Right forelimb (tissue), 1 donor: ENCODE data around the gene SPATA31E1.
"Not testable (repeated sequence)": the region's sequence is repeated elsewhere in the genome, so short reads cannot be mapped to it uniquely, and the experiment has no call there.

Source experiments
- DNase-seq: peaks from one replicate; pipeline ENCODE4 v3.0.0-alpha.2; 2018

The SPATA31E1 gene

DNA sequence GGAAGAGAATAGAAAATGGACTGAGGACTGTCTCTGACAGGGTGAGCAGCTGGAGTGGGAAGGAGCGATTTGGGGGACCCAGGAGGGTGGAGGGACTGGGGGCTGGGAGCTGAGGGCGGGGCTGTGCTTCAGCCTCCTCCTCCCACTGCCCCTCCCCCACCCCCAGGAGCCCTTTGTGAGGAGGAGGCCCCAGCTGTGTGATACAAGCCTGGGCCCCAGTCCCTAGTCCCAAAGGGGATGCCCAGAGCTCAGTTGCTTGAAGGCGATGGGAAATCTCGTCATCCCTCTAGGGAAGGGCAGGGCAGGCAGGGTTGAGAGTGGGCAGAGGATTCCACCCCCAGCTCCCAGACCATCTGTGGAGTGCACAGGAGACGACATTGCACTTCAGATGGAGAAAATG lies at the start of gene SPATA31E1:
TSS of gene SPATA31E1 (plus strand) at position 251 of the 400 bp plus-strand sequence. CDS start at position 266, 15 bp downstream.
- no peak for DNase-seq

DNA sequence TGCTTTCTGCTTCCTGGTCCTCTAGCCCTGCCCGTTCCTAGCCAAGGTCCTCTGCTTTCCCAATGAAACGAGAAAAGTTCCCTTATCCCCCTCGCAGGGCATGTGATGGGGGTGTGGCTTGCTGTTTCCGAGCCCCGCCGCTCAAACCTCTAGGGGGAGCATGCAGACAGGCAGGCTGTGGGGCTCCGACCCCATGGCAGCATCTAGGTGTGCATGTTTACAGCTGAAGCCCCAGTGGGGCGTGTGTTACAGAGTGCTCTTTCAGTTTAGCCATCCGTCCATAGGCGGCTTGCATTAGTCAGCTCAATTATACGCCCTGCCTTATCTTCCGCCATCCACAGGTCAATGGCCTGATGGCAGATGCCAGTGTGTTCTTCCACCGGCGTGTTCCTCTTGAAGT lies 48.3 kb upstream of the SPATA31E1 start:
- DNase-seq, result no peak

DNA sequence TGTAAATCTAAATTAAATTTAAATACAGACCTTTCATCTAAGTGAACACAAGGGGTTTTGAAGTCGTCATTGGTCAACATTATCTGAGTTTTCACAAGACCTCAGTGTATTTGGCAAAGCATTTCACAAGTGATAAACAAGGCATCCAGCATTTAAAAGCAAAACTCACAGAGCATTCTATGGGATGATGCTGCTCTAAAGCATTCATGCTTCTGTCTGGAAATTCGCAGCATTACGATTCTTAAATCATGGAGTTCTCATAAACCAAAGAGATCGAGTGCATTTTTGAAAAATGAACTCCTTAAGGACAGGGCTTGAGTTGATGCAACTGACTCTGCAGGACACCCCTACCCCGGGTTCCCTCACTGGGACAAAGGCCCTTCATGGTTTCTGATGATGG lies 46.1 kb upstream of the SPATA31E1 start:
- no peak for DNase-seq

DNA sequence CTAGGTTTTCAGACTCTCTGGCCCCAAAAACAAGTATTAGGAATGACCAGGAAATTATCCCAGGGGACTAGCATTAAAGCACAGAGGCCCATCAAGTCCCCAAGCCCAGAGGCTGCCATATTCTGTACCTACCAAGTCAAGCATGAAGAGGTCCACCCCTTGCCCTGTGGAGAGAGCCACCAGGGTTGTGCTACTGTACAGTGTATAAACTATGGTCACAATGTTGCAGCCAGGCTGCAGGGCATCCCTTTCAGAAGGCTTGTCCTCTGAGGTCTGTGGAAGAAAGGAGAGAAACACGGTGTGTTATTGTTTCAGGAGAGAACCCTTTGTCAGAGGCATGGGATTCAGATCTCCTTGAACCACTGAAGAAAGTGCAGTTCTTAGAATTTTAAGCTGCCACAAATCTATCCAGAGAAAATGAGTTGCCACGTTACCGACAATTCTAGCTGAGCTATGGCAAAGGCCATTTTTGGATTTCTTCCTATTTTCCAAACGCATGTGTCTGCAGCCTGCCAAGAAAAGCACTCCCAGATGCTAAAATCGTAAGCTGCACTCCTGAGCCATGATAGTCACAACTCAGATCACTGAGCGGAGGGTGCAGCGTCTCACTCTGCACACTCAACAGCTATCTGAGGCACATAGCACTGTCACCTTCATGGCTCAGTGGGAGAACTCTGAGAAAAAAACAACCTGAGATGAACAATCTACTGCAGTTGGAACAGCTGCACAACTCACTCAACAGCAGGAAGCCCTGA lies 45.5 kb upstream of the SPATA31E1 start:
- no peak for DNase-seq

DNA sequence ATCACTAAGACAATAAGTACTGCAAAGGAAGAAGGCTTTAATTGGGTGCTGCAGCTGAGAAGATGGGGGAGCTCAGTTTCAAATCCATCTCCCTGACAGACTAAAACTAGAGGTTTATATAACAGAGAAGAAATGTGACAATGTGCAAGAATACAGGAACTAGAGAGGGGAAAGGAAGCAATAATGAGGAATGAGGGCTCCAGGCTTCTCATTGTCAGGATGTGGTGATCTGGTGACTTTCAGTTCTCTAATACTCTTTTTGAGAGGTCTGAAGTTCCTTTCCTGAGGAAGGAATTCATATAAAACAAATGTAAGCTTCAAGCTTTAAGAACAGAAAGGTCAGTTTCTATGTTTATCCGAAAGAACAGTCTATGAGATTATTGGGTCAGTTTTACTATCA lies 42.5 kb upstream of the SPATA31E1 start:
- DNase-seq, result no peak

DNA sequence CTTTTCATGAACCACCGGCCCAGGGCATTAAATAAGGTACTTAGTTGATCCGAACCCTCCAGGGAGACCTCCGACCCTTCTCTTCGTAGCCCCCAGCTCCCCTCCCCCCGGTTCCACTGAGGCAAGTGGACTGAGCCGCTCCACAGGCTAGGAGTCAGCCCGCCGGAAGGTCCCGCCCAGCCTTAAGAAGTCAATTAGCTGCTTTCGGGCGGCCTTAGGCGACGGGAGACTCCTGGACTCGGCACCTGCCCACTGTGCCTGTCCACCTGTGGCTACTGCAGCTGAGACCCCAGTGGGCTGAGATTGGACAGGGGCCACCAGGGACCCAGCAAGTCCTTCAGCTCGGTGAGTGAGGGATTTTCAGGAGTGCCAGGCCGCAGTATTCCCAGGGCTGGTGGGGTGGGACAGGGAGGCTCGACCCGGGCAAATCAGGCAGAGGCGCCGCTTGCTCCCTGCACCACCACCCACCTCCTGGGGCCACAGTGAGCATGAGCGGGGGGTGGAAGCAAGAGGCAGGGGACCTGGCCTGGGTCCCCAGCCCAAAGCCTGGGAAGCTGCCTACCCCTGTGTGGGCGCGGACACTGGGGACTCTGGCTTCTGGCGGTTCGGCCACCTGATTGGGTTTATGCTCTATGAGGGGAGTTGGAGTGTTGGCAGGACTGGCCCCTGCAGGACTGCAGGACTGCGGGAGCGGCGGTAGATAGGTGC lies 39.6 kb upstream of the SPATA31E1 start:
- DNase-seq, result no peak

DNA sequence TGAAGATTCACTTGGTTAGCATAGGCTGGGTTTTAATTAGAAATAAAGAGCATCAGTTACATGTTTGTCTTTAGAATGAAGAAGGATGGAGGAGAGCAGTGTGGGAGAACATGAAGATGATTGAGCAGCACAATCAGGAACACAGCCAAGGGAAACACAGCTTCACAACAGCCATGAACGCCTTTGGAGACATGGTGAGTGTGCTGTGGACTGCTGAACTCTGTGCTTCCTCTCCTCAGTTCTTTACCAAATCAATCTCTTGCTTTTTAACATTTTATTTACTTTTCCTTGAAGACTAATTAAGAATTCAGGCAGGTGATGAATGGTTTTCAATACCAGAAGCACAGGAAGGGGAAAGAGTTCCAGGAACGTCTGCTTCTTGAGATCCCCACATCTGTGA lies 38.2 kb upstream of the SPATA31E1 start:
- DNase-seq, result no peak

DNA sequence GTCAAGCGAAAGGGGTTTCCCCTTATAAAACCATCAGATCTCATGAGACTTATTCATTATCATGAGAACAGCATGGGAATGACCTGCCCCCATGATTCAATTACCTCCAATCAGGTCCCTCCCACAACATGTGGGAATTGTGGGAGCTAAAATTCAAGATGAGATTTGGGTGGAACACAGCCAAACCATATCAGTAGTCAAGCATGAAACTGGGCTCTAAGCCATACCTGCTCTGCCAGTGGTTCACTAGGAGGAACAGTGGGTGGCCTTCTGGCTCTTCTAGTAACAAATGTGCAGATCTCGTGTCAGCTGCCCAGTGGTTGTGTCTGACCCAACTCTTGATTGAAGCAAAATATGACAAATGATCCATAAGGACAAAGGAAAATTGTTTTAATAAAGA lies 34.9 kb upstream of the SPATA31E1 start:
- not testable (repeated sequence) for DNase-seq

DNA sequence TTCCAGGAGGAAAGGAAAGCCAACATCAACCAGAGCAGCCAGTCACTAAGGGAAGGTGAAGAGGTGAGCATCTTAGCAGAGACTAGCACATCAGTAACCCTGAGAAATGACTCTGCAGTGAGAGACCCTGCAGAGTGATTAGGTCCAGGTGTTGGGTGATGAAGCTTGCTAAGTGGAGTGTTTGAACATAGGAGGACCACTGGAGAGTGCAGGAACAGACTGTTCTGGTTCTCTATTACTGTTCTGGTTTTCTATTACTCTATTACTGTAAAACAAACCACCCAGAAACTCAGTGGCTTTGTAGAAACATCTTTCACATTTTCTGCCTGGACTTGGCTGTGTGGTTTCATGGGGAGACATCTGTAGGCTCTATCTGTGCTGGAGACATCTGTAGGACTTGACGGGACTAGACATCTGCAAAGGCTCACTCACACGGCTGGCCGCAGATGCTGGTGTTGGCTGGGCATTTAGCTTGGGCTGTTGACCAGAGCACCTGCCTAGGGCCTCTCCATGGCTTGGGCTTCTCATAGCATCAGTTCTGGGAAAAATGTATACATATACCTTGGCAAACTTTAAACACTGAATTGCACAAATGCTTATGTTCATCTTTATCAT lies 33.4 kb upstream of the SPATA31E1 start:
- DNase-seq, result no peak

DNA sequence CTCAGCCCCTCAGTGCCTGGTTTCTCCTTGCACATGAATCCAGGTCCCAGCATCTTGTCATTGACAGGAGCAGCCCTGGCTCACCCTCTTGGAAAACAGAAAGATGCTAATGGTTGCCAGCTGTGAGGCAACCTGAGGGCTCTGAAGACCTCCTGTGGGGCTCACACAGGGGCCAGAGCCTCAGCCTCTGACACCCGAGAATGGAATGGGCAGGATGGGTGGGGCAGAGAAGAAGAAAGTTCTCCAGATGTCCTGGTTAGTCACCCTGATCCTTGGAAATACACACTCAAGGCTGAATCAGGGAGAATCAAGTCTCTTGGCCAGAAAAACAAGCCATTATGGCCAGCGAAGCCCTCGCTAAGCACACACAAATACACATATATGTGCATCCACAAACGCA lies 32.3 kb upstream of the SPATA31E1 start:
- DNase-seq, result no peak

DNA sequence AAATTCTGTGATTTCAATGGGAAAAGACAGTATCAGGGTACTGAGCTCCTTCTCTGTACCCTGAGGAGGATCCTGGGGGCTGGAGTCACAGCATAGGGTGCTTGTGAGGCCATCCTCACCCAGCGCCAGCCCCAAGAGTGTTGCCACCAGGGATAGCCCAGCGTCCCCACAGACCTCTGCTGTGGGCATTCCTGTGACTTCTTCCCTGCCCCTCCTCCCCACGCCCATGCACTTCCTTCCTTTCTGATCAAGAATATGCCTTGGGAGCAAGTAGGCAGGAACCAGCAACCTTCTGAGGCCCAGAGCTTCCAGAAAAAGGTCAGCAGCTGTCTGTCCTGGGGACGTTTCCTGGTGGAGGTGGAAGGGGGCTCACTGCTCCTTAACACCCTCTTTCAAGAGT lies 31.5 kb upstream of the SPATA31E1 start:
- not testable (repeated sequence) for DNase-seq

DNA sequence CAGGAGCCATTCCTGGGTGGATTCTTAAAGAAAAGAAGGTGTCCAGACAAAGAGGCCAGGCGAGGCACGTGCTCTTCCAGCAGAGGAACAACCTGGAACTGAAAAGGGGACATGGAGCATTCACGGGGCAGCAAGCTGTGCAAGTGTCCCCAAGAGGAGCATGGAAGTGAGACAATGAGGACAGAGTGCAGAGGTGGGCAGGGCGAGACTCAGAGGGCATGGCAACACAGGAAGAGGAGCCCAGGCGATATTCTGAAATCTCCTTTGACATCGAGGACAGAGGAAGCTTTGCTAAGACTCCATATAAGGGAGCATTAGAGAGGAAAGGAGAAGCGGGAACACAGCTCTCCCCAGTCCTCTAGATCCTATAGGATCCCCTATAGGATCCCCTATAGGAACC lies 29.4 kb upstream of the SPATA31E1 start:
- DNase-seq, result no peak

DNA sequence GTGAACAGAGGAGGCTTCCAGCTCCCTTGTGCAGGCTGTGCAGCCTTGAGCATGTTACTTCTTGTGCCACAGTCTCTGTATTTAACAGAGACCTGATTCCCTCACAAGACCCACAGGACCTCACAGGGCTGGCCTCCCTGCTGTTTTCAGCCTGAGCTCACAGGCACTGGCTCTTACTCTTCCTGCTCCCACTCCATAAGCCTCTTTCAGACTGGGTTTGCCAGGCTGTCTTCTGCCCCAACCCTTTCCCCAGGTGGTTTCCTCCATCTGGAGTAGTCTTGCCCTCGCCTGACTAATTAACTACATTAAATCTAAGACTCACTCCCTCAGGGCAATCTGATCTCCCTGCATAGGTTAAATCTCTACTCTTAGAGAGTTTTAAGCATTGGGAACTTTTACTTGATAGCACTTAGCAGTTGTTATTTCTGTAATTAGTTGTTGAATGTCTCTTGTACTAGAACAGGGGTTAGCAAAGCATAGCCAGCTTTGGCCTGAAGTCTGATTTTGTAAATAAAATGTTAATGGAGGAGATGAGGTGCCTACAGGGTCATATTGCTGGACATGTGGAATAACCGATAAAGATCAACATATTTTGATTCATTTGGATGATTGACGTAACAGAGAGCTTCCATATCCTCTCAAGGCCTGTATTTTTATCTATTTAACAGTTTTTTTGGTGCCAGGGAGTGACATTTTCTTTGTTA lies 28.6 kb upstream of the SPATA31E1 start:
- DNase-seq, result no peak

DNA sequence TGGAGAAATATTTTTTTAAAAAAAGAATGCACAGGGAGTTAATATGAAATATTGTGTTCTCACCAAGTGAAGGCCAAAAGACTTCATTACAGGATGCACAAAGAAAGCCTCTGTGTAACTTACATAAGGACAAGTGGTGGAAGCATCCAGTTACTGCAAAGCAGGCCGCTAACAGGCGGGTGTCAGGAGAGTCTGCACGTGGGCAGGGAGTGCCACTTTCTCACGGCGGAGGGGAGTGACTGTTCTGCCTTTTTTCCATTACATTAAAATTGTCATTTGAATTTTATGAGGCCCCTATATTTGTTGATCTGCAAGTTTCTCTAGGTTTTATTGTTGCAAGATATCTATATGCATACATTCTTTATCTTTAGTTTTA lies 28.1 kb upstream of the SPATA31E1 start:
- no peak for DNase-seq

DNA sequence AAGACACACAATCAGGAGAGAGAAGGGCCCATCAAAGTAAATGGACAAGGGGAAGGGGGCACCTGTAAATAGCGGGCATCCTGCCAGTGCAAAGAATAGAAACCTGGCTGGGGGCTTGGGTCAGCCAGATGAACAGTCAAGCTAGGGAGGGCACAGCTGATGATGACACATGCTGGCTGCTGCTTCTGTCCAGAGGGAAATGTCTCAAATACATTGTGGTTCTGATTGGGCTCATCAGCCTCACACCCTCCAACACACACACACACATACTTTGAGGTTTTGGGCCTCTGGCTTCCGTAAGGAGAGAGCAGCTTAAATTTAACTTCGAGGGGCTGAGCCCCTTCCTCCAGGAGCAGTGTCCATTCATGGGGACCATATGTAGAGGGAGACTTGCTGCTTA lies 27.6 kb upstream of the SPATA31E1 start:
- no peak for DNase-seq

DNA sequence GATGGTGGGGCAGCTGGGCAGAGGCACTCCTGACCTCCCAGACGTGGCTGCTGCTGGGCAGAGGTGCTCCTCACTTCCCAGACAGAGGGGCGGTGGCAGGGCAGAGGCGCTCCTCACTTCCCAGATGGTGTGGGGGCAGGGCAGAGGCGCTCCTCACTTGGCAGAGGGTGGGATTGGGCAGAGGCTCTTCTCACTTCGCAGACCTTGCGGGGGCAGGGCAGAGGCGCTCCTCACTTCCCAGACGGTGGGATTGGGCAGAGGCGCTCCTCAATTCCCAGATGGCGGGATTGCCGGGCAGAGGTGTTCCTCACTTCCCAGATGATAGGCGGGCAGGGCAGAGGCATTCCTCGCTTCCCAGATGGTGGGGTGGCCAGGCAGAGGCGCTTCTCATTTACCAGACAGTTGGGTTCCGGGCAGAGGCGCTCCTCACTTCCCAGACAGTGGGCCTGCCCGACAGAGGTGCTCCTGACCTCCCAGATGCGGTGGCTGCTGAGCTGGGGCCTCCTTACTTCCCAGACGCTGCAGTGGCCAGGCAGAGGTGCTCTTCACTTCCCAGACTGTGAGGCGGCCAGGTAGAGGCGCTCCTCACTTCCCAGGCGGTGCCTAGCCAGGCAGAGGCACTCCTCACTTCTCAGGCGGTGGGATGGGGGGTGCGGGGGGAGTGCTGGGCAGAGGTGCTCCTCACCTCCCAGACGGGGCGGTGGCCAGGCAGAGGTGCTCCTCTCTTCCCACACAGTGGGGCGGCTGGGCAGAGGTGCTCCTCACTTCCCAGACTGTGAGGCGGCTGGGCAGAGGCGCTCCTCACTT lies 25.3 kb upstream of the SPATA31E1 start:
- DNase-seq, result no peak

DNA sequence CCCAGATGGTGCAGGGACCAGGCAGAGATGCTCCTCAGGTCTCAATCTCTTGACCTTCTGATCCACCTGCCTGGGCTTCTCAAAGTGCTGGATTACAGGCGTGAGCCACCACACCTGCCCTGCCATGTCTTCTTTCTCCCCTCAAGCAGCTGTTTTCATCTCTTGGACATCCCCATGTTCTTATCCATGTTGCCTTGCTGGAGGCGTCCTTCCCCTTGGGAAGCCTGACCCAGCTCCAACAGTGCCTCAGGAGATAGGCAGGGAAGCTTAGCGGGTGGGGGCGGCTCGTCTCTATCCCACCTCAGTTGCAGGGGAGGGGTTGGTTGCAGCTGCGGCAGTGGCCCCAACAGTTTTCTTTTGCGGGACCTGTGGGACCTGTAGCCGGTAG lies 24.7 kb upstream of the SPATA31E1 start:
- DNase-seq, result no peak

DNA sequence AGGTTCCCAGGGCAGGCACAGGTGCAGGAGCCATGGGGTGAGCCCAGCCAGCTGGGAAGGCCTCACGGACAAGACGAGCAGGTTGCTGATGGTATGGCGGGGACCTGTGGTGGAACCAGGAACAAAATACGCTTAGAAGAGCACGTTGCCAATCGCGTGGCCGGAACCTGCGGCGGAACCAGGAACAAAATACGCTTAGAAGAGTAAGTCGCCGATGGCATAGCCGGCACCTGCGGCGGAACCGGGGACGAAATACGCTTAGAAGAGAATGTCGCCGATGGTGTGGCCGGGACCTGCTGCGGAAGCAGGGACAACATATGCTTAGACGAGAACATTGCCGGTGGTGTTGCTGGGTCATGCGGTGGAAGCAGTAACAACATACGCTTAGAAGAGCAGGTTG lies 23.5 kb upstream of the SPATA31E1 start:
- DNase-seq, result no peak

DNA sequence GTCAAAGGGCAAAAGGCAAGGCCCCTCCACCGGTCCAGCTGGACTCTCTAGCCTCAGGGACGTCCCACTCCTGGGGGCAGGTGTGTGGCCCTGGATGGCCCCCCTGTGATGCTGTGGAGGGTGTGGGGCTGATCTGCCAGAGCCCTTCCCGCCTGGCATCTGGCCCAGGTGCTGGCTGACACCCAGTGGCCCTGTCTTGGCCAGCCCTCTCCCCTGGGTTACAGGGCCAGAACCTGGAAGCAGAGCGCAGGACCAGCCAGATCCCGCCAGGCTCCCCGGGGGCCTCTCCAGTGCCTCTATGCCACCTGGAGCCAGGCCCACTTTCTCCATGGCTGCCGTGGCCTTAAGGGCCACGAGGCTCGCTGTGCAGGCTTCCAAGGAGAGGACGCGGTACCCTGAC lies 22.9 kb upstream of the SPATA31E1 start:
- DNase-seq, result no peak

DNA sequence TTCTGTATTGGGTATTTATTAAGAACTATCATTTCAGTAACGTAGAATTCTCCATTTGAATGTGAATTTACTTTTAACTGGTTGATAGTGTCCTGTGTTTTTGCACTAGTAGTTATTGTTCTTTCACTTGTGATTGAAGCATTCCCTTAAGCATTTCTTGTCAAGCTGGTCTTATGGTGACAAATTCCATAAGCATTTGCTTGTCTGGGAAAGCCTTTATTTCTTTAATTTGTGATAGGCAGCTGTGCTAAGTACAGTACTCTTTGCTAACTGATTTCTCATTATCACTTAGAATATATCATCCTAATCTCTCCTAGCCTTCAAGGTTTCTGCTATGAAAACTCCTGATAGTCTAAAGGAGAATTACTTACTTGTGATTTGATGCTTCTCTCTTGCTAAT lies 21.3 kb upstream of the SPATA31E1 start:
- no peak for DNase-seq

DNA sequence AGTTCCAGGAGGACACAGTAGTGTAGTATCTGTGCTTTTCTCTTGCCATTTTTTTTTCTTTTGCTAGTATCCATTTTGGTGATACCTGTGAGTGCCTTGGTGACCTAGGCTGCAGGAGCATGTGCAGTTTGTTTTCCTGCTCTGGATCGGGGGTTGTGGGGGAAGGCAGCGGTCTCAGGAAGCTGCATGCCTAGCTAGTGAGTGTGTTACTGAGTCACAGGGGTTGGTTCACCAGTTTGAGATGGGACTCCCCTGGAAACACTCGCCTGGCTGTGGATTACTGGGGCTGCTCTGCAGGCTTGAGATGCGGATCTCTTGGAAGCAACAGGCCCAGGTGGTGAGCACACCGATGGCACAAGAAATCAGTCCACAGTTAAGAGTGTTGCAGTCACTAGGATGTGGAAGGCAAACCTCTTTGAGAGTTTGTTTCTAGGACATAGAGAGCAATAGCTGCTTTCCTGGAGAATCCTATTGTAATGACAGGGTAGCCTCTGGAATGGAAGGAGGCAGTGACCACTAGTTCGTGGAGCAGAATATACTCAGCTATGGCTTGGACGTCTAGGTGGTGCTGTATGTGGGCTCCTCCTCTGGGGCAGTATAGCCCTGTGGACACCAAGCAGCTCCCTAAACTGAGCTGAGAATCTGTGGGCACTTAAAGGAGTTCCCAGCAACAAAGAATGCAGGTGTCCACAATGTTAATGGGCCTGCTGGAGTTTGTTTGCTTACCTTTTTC lies 20.0 kb upstream of the SPATA31E1 start:
- no peak for DNase-seq

DNA sequence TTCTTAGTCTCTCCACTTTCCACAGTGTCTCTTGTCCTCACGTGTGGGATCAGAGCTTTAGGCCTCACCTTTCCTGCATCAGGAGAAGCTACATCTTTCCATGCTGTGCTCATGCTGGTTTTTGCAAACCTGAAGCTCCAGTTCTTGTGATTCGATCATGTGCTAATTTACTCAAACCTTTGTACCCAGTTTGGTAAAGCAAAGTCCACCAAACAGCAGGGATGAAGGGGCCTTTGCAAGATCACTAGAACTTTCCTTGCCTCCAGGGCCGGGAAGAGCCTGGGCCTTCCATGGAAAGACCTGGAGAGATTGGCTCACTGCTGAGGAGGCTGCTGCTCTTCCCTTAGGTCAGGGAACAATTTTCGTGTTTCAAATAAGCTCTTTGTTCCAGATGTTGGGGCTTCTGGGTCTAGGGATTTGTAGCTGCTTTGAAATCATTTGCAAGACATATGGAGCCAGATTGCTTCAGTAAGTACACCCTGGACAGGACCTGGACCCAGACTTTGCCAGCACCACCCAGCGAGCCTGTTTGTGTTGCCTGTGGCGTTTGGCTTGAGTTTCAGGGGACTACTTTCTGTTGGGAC lies 18.7 kb upstream of the SPATA31E1 start:
- no peak for DNase-seq
